Measurements from ENCODE around the gene MAP2K3. TPM values are rescaled to one million over a fixed set of nuclear protein-coding genes. Genes with fewer than 3 reads are reported as not detected.

Gene MAP2K3
- total RNA-seq, 1 donor from 2014 or later: 68.3 TPM

GRCh38 chr17:21295036-21295952, 10.8 kb downstream of the MAP2K3 start:
- peaks cover under 1% of the 10 kb centered on the region for H3K4me1 ChIP-seq
- H3K4me3 ChIP-seq: no peak overlapping the region
- intact Hi-C loops (cut with DNase I): no loop called here
- ATAC-seq (peak; percentile 5), DNase-seq (peak; percentile 64)
- TF ChIP-seq CTCF (IDR thresholded peaks at IDR 0.05): no peak
- no peak overlapping the region for H3K27ac ChIP-seq
- peaks cover 22% of the 10 kb centered on the region for H3K36me3 ChIP-seq
- no peaks in the 10 kb centered on the region for H3K27me3 ChIP-seq
- H3K9me3 ChIP-seq: no peaks in the 10 kb centered on the region

- ATAC-seq (no peak), DNase-seq (peak; percentile 64)
- H3K4me3 ChIP-seq: no peak overlapping the region
- H3K36me3 ChIP-seq: peaks cover 32% of the 10 kb centered on the region
- H3K27me3 ChIP-seq: no peaks in the 10 kb centered on the region
- no peak for TF ChIP-seq CTCF (IDR thresholded peaks at IDR 0.05)
- H3K27ac ChIP-seq: no peak overlapping the region
- no peaks in the 10 kb centered on the region for H3K4me1 ChIP-seq
- intact Hi-C loops (cut with DNase I): no loop called here
- no peaks in the 10 kb centered on the region for H3K9me3 ChIP-seq
Measured at GRCh38 chr17:21296097-21297025, 11.8 kb downstream of the MAP2K3 start.

DNA sequence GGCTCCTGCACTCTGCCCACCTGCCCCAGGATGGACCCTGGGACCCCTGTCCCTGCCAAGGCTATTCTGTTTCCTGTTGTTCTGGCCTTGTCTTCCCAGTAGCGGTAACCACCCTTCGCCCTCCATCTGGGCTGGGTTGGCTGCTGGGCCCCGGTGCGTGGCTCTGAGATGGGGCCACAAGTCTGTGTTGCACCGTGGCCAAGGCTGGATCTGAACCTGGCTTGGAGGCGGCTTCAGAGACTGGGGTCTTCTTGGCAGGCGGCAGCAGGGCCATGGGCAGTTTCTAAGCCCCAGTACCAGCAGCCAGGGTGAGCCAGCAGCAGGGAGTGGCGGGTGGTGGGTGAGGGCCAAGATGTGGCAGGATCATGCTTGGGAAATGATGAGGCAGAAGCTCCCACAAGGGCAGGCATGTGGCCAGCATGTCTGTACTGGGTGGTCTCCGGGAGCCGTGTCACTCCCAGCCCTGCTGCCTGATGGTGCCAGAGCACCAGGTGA, 12.6 kb downstream of the MAP2K3 start:
- Histone ChIP-seq H3K9me3 (no peaks in the 10 kb centered on the region), H3K27me3 (no peaks in the 10 kb centered on the region), H3K36me3 (peaks cover 39% of the 10 kb centered on the region), H3K27ac (no peak overlapping the region), H3K4me1 (no peaks in the 10 kb centered on the region), H3K4me3 (no peak overlapping the region)
- intact Hi-C loops (cut with DNase I): no loop called here
- ATAC-seq (no peak), DNase-seq (peak; percentile 67)
- TF ChIP-seq CTCF (IDR thresholded peaks at IDR 0.05): no peak

- no peaks in the 10 kb centered on the region for H3K9me3 ChIP-seq
- TF ChIP-seq CTCF (IDR thresholded peaks at IDR 0.05): no peak
- intact Hi-C loops (cut with DNase I): no loop called here
- no peak overlapping the region for H3K27ac ChIP-seq
- H3K4me3 ChIP-seq: no peak overlapping the region
- H3K36me3 ChIP-seq: peaks cover 45% of the 10 kb centered on the region
- no peaks in the 10 kb centered on the region for H3K4me1 ChIP-seq
- ATAC-seq (peak; percentile 2), DNase-seq (peak; percentile 67)
- H3K27me3 ChIP-seq: no peaks in the 10 kb centered on the region
Measured at GRCh38 chr17:21297597-21297996, 13.1 kb downstream of the MAP2K3 start.

DNA sequence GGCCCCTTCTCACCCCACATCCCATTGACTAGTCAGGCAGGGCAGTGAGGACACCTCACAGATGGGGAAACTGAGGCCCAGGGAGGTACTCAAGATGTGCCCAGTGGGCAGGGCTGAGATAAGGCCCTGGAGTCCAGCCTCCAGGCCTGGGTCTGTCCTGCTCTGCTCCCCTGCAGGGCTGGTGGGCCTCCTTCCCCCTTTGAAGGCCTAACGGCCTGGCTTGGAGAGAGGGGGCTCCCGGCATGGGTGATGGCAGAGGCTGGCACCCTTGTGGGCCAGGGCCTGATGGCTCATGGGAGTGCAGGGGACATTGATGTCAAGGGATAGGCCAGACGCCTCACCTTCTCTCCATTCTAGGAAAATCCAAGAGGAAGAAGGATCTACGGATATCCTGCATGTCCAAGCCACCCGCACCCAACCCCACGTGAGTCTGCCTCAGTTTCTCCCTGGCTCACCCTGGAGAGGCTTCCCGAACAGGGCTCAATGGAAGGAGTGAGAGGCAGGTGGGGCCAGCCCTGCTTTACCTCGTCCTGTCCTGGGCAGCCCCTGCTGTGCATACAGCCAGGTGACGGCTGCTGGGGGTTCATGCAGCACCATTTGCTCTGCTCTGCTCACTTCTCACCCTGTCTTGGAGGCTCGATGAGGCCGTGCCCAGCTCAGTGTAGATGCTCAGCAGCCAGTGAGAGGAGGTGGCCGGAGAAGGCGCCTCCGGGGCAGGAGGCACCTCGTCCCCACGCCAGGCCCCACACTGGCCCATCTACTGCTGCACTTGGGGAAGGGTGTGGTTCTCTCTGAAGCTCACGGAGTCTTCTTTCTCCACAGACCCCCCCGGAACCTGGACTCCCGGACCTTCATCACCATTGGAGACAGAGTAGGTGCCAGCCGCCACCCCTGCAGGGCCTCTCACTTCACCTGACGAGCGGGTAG, 13.8 kb downstream of the MAP2K3 start:
- intact Hi-C loops (cut with DNase I): no loop called here
- peaks cover 50% of the 10 kb centered on the region for H3K36me3 ChIP-seq
- H3K4me3 ChIP-seq: no peak overlapping the region
- no peaks in the 10 kb centered on the region for H3K9me3 ChIP-seq
- H3K27ac ChIP-seq: no peak overlapping the region
- no peaks in the 10 kb centered on the region for H3K27me3 ChIP-seq
- peak; percentile 66 for DNase-seq
- no peaks in the 10 kb centered on the region for H3K4me1 ChIP-seq
- TF ChIP-seq CTCF (IDR thresholded peaks at IDR 0.05): no peak
- no peak for ATAC-seq

Measured in upper lobe of right lung (tissue), 1 donor.